ENCODE results near the gene SH2D4B. TPM values are rescaled to one million over a fixed set of nuclear protein-coding genes. Genes with fewer than 3 reads are reported as not detected.

SH2D4B gene
- total RNA-seq, 2 experiments from 2014 or later, result 0.03 TPM; not detected in 1

- Histone ChIP-seq H3K9me3 (ENCODE audit: low read length) (no peaks in the 10 kb centered on the region), H3K4me1 (ENCODE audit: insufficient read depth, low read length, poor library complexity, severe bottlenecking) (no peaks in the 10 kb centered on the region), H3K79me2 (ENCODE audit: insufficient read depth, low read depth, low read length) (no peaks in the 10 kb centered on the region), H4K20me1 (ENCODE audit: insufficient read depth, low read length) (no peaks in the 10 kb centered on the region), H2AFZ (ENCODE audit: low read length) (no peak overlapping the region), H3K9me2 (ENCODE audit: insufficient read depth, low read length) (no peaks in the 10 kb centered on the region), H3K36me3 (ENCODE audit: insufficient read depth, low read length) (no peaks in the 10 kb centered on the region), H3K4me2 (ENCODE audit: low read length) (no peak overlapping the region), H3K4me3 (ENCODE audit: low read depth, low read length, poor library complexity, severe bottlenecking) (no peak overlapping the region), H3K27ac (ENCODE audit: low read depth, low read length, poor library complexity, severe bottlenecking) (no peak overlapping the region)
- CTCF ChIA-PET (ENCODE audit: unreplicated experiment), result no interaction called here
- peak; percentile 83 for TF ChIP-seq CTCF (conservative IDR thresholded peaks at IDR 0.05; ENCODE audit: low read length)
- TF ChIP-seq EZH2phosphoT487 (IDR thresholded peaks at IDR 0.05; ENCODE audit: borderline replicate concordance, low read depth, low read length), result no peak
- DNase-seq (ENCODE audit: low spot score), result peak; percentile 40
- no TSS peak for BruUV-seq (replicated peaks)
- intact Hi-C loops (cut with micrococcal nuclease; ENCODE audit: unreplicated experiment), result no loop called here
- POLR2A ChIA-PET, result no interaction called here
These were observed 126.5 kb downstream of the SH2D4B start for GRCh38 chr10:80664071-80664680.

GRCh38 chr10:80669485-80669884 is 131.8 kb downstream of the SH2D4B start:
- Histone ChIP-seq H3K9me2 (ENCODE audit: insufficient read depth, low read length) (no peaks in the 10 kb centered on the region), H3K79me2 (ENCODE audit: insufficient read depth, low read depth, low read length) (no peaks in the 10 kb centered on the region), H4K20me1 (ENCODE audit: insufficient read depth, low read length) (no peaks in the 10 kb centered on the region), H3K4me1 (ENCODE audit: insufficient read depth, low read length, poor library complexity, severe bottlenecking) (no peaks in the 10 kb centered on the region), H3K36me3 (ENCODE audit: insufficient read depth, low read length) (no peaks in the 10 kb centered on the region), H2AFZ (ENCODE audit: low read length) (no peak overlapping the region), H3K27ac (ENCODE audit: low read depth, low read length, poor library complexity, severe bottlenecking) (no peak overlapping the region), H3K4me3 (ENCODE audit: low read depth, low read length, poor library complexity, severe bottlenecking) (no peak overlapping the region), H3K4me2 (ENCODE audit: low read length) (no peak overlapping the region), H3K9me3 (ENCODE audit: low read length) (no peaks in the 10 kb centered on the region)
- intact Hi-C loops (cut with micrococcal nuclease; ENCODE audit: unreplicated experiment), result no loop called here
- no TSS peak for BruUV-seq (replicated peaks)
- ChIA-PET CTCF (ENCODE audit: unreplicated experiment) (no interaction called here), POLR2A (no interaction called here)
- TF ChIP-seq EZH2phosphoT487 (IDR thresholded peaks at IDR 0.05; ENCODE audit: borderline replicate concordance, low read depth, low read length), result no peak
- no peak for TF ChIP-seq CTCF (conservative IDR thresholded peaks at IDR 0.05; ENCODE audit: low read length)
- DNase-seq (ENCODE audit: low spot score), result no peak

GRCh38 chr10:80670774-80671173 is 133.1 kb downstream of the SH2D4B start:
- Histone ChIP-seq H3K4me3 (ENCODE audit: low read depth, low read length, poor library complexity, severe bottlenecking) (no peak overlapping the region), H4K20me1 (ENCODE audit: insufficient read depth, low read length) (no peaks in the 10 kb centered on the region), H3K9me3 (ENCODE audit: low read length) (no peaks in the 10 kb centered on the region), H3K36me3 (ENCODE audit: insufficient read depth, low read length) (no peaks in the 10 kb centered on the region), H3K4me1 (ENCODE audit: insufficient read depth, low read length, poor library complexity, severe bottlenecking) (no peaks in the 10 kb centered on the region), H2AFZ (ENCODE audit: low read length) (no peak overlapping the region), H3K27ac (ENCODE audit: low read depth, low read length, poor library complexity, severe bottlenecking) (no peak overlapping the region), H3K79me2 (ENCODE audit: insufficient read depth, low read depth, low read length) (no peaks in the 10 kb centered on the region), H3K9me2 (ENCODE audit: insufficient read depth, low read length) (no peaks in the 10 kb centered on the region), H3K4me2 (ENCODE audit: low read length) (no peak overlapping the region)
- TF ChIP-seq EZH2phosphoT487 (IDR thresholded peaks at IDR 0.05; ENCODE audit: borderline replicate concordance, low read depth, low read length), result no peak
- TF ChIP-seq CTCF (conservative IDR thresholded peaks at IDR 0.05; ENCODE audit: low read length), result no peak
- ChIA-PET POLR2A (interaction anchor here (0.6 to 1.3 kb wide), 2 partner anchors 10 to 1573 kb away, joined by 3 read pairs; no protein-coding TSS in a partner anchor), CTCF (ENCODE audit: unreplicated experiment) (no interaction called here)
- intact Hi-C loops (cut with micrococcal nuclease; ENCODE audit: unreplicated experiment), result no loop called here
- BruUV-seq (replicated peaks), result no TSS peak
- DNase-seq (ENCODE audit: low spot score), result no peak

Data from OCI-LY7 (cell line).